CD4-positive, alpha-beta T cell treated with Interleukin-15 for 1 hour (primary cell): ENCODE data around the gene ARHGEF40.
"Not testable (repeated sequence)": the region's sequence is repeated elsewhere in the genome, so short reads cannot be mapped to it uniquely, and the experiment has no call there.

Experiments
- DNase-seq: peaks from one replicate; pipeline ENCODE4 v3.0.0-alpha.2; 2020

The ARHGEF40 gene

GRCh38 chr14:21040370-21040925 is 29.7 kb upstream of the ARHGEF40 start:
- no peak for DNase-seq

DNA sequence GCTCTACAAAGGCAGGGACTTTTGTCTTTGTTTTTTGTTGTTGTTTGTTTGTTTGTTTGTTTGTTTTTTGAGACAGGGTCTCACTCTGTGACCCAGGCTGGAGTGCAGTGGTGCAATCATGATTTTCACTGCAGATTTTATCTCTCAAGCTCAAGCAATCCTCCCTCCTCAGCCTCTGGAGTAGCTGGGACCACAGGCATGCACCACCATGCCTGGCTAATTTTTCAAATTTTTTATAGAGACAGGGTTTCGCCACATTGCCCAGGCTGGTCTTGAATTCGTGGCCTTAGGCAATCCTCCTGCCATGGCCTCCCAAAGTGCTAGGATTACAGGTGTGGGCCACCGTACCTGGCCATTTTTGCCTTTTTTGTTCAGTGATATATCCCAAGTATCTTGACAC is 29.2 kb upstream of the ARHGEF40 start:
- DNase-seq, result not testable (repeated sequence)

DNA sequence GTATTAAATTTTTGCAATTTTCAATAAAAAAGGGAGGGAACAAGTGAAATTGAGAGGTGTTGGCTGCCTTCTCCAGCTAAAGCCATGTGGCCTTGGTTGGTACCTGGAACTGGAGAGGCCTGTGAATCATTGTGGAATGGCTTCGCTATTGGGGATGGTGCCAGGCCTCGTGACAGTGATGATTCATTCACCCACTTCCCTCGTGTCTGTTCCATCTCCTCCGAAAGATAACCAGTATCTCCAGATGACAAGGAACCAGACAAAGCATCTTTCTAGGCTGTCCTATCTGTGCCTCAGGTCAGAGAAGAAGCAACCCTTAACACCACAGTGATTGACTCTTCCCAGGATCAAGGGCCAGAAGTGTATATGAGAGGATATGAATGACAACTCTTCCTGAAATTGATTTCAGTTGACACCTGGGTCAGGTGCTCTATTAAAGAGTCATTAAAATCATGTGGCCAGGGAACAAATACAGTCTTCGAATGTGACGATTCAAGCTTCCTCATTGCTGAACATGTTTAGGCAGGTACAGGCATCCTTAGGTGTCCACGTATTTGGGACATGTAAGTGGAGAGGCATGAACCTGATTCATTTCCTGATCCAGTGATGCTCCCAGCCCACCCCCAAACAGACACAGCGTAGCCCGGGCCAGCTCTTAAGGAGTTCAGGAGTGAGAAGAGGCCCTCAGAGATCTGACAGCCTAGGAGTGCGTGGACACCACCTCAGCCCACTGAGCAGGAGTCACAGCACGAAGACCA is 28.2 kb upstream of the ARHGEF40 start, which contains the start of gene RNASE7:
RNASE7 (plus strand) TSS at position 687 of the 758 bp plus-strand sequence. CDS start 631 bp downstream, outside the sequence.
- DNase-seq, result no peak

GRCh38 chr14:21042918-21043317 is 27.2 kb upstream of the ARHGEF40 start:
- DNase-seq, result no peak

GRCh38 chr14:21043387-21043973 is 26.6 kb upstream of the ARHGEF40 start:
- DNase-seq, result no peak

- no peak for DNase-seq
Measured at GRCh38 chr14:21043974-21044618, 26.0 kb upstream of the ARHGEF40 start.

DNA sequence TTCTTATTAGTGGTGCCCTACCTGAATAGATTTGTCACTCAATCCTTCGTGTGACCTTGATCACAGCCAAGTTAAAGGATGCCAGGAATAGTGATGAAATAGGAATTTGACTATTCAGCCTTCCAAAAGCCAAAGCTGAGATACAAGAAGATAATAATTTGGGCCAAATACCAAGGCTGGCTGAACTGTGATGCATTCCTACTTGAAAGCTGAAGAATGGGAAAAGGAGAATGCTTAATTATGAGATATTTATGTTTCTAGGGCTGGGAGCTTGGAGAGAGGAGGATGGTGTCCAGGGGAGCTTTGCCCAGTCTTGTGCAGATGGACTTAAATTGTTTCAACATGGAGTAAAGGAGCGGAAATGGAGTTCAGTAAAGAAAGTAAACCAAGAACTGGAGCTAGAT is 22.7 kb upstream of the ARHGEF40 start:
- DNase-seq, result no peak

DNA sequence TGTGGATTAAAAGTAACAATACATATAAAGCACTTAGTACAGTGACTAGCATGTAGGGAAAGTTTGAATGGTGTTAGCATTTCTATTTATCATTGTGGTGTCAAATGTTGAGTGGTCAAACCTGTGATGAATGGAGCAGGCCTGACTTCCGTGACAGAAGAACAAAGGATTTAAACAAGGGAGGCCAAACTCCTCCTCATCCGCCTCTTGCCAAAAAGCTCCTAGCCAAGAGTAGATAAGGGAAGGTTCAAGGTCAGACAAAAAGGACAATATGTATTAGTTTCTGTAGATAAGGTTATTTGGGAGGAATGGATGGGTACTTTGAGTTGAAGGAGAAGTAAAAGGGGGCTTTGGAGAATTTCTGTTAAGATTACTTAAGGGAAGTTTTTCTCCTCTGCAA is 21.5 kb upstream of the ARHGEF40 start:
- DNase-seq, result no peak

- DNase-seq, result no peak
Measured at GRCh38 chr14:21049271-21049673, 20.8 kb upstream of the ARHGEF40 start.

GRCh38 chr14:21050597-21050996 is 19.5 kb upstream of the ARHGEF40 start:
- DNase-seq, result no peak

DNA sequence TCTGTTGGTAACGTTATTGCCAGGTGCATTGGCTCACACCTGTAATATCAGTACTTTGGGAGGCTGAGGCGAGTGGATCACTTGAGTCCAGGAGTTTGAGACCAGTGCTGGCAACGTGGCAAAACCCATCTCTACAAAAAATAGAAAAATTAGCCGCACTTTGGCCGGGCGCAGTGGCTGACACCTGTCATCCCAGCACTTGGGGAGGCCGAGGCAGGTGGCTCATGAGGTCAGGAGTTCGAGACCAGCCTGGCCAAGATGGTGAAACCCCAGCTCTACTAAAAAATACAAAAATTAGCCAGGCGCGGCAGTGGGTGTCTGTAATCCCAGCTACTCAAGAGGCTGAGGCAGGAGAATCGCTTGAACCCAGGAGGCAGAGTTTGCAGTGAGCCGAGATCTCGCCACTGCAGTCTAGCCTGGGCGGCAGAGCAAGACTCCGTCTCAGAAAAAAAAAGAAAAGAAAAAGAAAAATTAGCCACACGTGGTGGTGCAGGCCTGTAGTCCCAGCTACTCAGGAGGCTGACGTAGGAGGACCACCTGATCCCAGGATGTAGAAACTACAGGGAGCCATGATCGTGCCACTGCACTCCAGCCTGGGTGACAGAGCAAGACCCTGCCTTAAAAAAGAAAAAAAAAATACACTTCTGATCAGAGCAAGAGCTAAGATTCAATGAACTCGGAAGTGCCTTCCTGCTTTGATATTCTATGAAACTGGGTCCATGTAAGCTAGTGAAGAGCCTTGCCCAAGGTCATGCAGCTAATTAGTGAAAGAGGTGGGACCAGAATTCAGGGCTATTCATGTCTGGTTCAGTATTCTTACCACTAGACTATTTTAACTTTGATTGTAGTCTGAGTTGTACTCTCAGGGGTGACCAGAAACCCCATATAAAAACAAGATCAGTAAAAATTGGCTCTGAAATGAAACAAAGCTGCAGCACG is 16.7 kb upstream of the ARHGEF40 start:
- no peak for DNase-seq

- DNase-seq, result no peak
Measured at GRCh38 chr14:21054123-21054767, 15.9 kb upstream of the ARHGEF40 start.

DNA sequence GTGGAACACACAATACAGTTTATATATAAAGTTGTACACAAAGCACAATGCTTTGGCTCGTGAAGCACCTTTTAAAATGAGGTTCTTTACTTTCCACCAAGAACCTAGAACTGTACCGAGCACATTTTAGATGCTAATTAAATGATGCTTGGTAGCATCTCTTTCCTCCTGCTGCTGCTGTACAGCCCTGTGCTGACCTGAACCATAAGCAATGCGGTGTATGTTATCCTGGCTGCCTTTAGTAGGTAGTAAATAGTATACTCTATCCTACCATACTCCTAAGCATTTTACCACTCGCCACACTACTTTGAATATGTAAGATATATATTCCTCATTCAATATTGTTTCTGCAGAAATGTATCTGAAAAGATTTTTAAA is 15.3 kb upstream of the ARHGEF40 start:
- no peak for DNase-seq

- DNase-seq, result no peak
Measured at GRCh38 chr14:21055432-21056117, 14.5 kb upstream of the ARHGEF40 start.

DNA sequence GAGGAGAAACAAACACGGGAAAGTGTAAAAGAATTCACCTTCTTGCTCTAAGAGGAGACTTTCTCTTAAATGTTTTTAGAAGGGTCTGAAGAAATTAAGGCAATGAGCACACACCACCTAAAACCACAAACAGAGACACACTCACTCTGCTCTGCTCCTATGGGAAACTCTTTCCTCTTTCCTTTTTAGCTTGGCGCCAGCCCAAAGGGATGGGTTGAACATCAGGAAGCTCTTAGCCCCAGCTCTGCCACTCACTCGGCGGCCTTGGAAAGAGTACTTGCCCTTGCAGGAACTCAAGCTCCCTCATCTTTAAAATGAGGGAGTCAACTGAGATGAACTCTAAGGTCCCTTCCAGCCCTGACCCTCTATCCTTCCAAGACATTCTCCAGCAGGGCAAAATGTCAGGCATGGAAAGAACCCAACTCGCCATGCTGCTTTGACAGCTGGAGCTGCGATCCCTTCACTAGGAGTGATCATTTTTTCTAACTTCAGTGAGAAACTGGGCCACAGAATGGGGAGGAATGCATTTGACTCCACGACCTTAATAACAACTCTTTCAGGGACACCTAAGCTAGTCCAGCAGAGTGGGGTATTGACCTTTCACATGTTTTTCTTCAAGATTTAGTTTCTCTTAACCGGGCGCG is 13.5 kb upstream of the ARHGEF40 start:
- DNase-seq, result no peak

- no peak for DNase-seq
Measured at GRCh38 chr14:21057803-21058675, 12.1 kb upstream of the ARHGEF40 start, which contains the start of gene RNASE8. RNASE8 (plus strand) TSS chr14:21057822; CDS start chr14:21057893, 71 bp downstream.

GRCh38 chr14:21058903-21059302 is 11.2 kb upstream of the ARHGEF40 start:
- DNase-seq, result no peak

DNA sequence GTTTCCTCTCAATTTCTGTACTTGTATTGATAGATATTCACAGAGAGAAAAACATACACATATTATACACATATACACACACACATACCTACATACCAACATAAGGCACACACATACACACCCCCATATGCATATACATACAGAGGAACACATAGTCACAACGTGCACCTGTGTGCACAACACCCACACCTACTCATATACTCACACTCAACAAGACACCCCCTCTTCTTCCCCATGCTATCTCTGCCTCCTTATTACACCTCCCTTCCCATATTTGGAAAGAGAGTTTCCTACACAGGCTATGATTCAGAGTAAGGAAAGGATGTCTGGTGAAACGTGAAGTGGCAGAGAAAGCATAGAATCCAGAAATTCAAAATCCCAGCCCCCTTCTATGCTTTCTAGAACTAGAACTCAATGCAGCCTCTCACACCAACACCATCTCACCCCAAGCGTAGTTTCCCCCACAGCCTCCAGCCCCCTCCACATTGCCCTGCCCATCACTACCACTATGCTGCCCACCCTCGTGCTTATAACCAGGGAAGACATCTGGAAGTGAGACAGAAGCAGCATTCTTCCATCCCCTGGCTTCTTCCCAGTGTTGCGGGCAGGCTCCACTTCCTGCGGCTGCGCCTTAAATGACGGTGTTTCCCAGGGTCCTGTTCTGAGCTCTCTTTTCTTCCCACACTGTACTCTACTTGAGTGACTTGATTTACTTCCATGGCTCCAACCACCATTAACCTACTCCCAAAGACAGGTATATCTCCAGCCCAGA is 10.1 kb upstream of the ARHGEF40 start:
- DNase-seq, result no peak
